Upper lobe of right lung (tissue), 1 donor: ENCODE measurements around the gene BRICD5. TPM values are rescaled to one million over a fixed set of nuclear protein-coding genes. Genes with fewer than 3 reads are reported as not detected.

Experiments used
- ATAC-seq: fragments of 200-7000 bp; cut with Tn5 transposase; one replicate; pipeline ENCODE4 v1.9.1; 2020; ENCODE audit warnings: mild to moderate bottlenecking, moderate library complexity
- DNase-seq: peaks from one replicate; pipeline ENCODE4 v3.0.0-alpha.2; 2020
- H3K27ac ChIP-seq: fragments of 200-600 bp; one replicate; pipeline ENCODE4 v1.8.0; 2022
- H3K27me3 ChIP-seq: fragments of 200-600 bp; one replicate; pipeline ENCODE4 v1.8.0; 2022; ENCODE audit warnings: mild to moderate bottlenecking
- H3K36me3 ChIP-seq: fragments of 200-600 bp; one replicate; pipeline ENCODE4 v1.8.0; 2022
- H3K4me1 ChIP-seq: fragments of 200-600 bp; one replicate; pipeline ENCODE4 v1.8.0; 2022
- H3K4me3 ChIP-seq: fragments of 200-600 bp; one replicate; pipeline ENCODE4 v1.8.0; 2022; ENCODE audit warnings: mild to moderate bottlenecking
- H3K9me3 ChIP-seq: fragments of 200-600 bp; one replicate; pipeline ENCODE4 v1.8.0; 2022
- intact Hi-C: fragments of 100-400 bp; cut with DNase I; formaldehyde crosslinking; loops from one replicate; pipeline ENCODE4 v1.11.0; 2022
- total RNA-seq: library from RNA; stranded (reverse); fragmentation: NEBNext Ultra II Directional; extraction: Animal tissue kit (Norgen Biotek cat#: 25700); gene quantifications from one replicate; pipeline ENCODE4 v1.2.1, GENCODE V29; 2021
- TF ChIP-seq, protein P1 (sequence below): fragments of 200-600 bp; IDR thresholded peaks from one replicate; pipeline ENCODE4 v1.8.0; 2022; ENCODE audit warnings: antibody characterized with exemption
- donor health status: DM: no; HTN: yes; CAD: no; lungs with severe emphysema.

Gene BRICD5
- total RNA-seq, 1 donor from 2014 or later, result 7.5 TPM

DNA sequence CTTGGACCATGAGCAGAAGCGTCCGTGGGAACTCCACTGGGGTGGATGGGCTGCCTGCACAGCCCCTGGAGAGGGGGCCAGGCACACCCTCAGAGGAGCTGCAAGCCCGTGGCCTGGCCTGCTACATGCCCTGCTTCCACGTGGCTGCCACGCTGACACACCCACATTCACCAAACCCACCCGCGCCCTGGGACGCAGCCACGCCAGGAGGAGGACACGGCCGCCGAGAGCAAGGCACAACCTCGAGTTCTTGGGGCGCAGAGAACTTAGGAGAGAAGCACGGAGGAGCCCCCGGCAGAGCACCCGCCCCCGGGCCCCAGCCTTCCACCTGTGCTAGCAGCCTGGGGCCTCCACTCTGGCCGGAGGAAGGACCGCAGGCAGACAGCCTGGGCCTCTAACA lies 33.1 kb downstream of the BRICD5 start:
- H3K4me3 ChIP-seq, result no peak overlapping the region
- TF ChIP-seq, protein P1, sequence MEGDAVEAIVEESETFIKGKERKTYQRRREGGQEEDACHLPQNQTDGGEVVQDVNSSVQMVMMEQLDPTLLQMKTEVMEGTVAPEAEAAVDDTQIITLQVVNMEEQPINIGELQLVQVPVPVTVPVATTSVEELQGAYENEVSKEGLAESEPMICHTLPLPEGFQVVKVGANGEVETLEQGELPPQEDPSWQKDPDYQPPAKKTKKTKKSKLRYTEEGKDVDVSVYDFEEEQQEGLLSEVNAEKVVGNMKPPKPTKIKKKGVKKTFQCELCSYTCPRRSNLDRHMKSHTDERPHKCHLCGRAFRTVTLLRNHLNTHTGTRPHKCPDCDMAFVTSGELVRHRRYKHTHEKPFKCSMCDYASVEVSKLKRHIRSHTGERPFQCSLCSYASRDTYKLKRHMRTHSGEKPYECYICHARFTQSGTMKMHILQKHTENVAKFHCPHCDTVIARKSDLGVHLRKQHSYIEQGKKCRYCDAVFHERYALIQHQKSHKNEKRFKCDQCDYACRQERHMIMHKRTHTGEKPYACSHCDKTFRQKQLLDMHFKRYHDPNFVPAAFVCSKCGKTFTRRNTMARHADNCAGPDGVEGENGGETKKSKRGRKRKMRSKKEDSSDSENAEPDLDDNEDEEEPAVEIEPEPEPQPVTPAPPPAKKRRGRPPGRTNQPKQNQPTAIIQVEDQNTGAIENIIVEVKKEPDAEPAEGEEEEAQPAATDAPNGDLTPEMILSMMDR, result no peak
- H3K36me3 ChIP-seq, result peaks cover 38% of the 10 kb centered on the region
- H3K27ac ChIP-seq, result no peak overlapping the region
- DNase-seq (no peak), ATAC-seq (no peak)
- H3K4me1 ChIP-seq, result no peaks in the 10 kb centered on the region
- H3K27me3 ChIP-seq, result no peaks in the 10 kb centered on the region
- H3K9me3 ChIP-seq, result no peaks in the 10 kb centered on the region
- intact Hi-C loops, result no loop called here

DNA sequence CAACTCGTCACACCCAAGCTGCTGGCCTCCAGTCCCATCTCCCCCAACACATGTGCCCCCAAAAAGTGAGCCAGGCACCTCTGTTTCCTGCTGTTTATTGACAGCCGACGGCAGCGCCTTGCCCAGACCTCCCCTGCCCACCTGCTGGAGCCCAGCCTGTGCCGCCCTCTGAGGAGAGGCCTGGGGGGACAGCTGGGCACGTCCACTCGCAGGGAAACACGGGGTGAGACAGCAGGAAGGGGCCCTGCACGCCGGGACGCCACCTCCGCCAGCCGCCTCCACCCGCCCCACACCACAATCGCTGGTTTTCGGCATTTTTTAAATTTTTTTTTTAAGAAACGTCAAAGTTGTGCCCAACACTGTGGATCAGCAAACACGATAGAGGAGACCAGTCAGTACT lies 33.6 kb downstream of the BRICD5 start:
- no peaks in the 10 kb centered on the region for H3K9me3 ChIP-seq
- no peak overlapping the region for H3K4me3 ChIP-seq
- H3K4me1 ChIP-seq, result no peaks in the 10 kb centered on the region
- H3K27me3 ChIP-seq, result no peaks in the 10 kb centered on the region
- ATAC-seq, result no peak
- no peak for DNase-seq
- no peak overlapping the region for H3K27ac ChIP-seq
- TF ChIP-seq, protein P1, result no peak
- intact Hi-C loops, result no loop called here
- peaks cover 38% of the 10 kb centered on the region for H3K36me3 ChIP-seq

DNA sequence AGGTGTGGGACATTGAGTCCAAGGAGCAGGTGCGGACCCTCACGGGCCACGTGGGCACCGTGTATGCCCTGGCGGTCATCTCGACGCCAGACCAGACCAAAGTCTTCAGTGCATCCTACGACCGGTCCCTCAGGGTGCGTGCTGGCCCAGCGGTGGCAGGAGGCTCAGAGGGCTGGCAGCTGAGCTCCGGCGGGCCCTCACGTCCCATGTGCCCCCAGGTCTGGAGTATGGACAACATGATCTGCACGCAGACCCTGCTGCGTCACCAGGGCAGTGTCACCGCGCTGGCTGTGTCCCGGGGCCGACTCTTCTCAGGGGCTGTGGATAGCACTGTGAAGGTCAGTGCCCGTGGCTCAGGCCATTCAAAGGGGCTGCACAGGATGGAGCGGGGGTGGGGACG lies 34.6 kb downstream of the BRICD5 start:
- DNase-seq (no peak), ATAC-seq (no peak)
- Histone ChIP-seq H3K36me3 (peaks cover 45% of the 10 kb centered on the region), H3K27ac (no peak overlapping the region), H3K27me3 (no peaks in the 10 kb centered on the region), H3K4me3 (no peak overlapping the region), H3K9me3 (no peaks in the 10 kb centered on the region), H3K4me1 (no peaks in the 10 kb centered on the region)
- intact Hi-C loops, result no loop called here
- TF ChIP-seq, protein P1, result no peak

DNA sequence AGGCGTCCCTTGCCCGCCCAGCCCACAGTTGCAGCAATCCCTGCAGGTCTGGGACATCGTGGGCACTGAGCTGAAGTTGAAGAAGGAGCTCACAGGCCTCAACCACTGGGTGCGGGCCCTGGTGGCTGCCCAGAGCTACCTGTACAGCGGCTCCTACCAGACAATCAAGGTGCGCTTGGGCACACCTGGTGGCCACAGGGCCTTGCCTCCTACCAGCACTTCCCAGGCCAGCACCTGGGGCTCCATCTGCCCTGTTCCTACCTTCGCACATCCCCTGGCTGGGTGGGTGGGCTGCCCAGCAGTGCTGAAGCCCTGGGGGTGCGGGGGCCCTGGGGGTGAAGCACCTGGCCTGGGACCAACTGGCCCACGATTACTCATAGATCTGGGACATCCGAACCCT lies 35.2 kb downstream of the BRICD5 start:
- Histone ChIP-seq H3K36me3 (peaks cover 45% of the 10 kb centered on the region), H3K9me3 (no peaks in the 10 kb centered on the region), H3K4me3 (no peak overlapping the region), H3K27ac (no peak overlapping the region), H3K27me3 (no peaks in the 10 kb centered on the region), H3K4me1 (no peaks in the 10 kb centered on the region)
- DNase-seq (no peak), ATAC-seq (no peak)
- TF ChIP-seq, protein P1, result no peak
- intact Hi-C loops, result no loop called here

DNA sequence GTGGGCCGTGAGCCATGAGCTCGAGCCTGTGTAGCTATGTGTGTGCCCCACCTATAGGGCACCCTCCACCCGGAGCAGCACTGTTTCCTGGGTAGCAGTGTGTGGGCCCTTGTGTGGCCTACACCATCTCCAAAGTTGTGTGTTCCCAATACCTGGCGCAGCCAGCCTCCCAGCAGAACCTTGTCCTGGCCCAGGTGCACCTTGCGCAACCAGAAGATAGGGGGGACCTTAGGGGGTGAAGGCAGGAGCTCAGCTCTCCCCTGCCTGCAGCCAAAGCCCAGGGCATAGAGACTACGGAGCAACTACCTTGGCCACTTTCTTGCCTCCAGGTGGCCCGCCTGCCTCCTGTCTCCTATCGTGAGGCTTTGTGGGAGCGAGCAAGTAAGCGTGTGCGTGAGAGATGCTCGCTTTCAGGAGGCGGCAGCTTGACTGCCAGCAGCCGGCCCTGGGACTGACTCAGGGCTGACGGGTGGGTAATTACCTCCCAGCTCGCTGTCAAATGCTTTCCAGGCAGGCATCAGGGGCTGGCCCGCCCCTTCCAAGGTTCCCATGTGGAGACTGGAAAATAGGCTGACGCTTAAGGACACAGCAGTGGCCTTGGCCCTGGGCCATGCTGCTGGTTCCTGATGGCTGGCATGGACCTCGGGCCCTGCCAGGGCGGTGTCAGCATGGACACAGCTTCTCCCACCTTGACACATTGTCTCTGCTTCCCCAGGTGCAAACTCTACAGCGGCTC lies 36.1 kb downstream of the BRICD5 start:
- TF ChIP-seq, protein P1, result no peak
- no peak overlapping the region for H3K4me3 ChIP-seq
- H3K27ac ChIP-seq, result no peak overlapping the region
- H3K4me1 ChIP-seq, result no peaks in the 10 kb centered on the region
- H3K27me3 ChIP-seq, result no peaks in the 10 kb centered on the region
- intact Hi-C loops, result no loop called here
- no peak for DNase-seq
- ATAC-seq, result no peak
- peaks cover 47% of the 10 kb centered on the region for H3K36me3 ChIP-seq
- H3K9me3 ChIP-seq, result no peaks in the 10 kb centered on the region

DNA sequence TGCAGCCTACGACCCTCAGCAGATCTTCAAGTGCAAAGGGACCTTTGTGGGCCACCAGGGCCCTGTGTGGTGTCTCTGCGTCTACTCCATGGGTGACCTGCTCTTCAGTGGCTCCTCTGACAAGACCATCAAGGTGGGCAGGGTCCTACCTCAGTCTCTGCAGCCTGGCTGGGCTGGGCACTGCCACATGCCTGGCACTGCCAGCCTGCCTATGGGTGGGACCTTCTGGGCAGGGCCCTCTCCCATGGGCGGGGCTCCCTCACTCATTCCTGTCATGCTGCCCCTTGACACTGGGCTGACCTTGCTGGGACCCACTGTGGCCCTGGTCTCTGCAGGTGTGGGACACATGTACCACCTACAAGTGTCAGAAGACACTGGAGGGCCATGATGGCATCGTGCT lies 36.7 kb downstream of the BRICD5 start:
- Histone ChIP-seq H3K9me3 (no peaks in the 10 kb centered on the region), H3K27ac (no peak overlapping the region), H3K27me3 (no peaks in the 10 kb centered on the region), H3K4me3 (no peak overlapping the region), H3K36me3 (peaks cover 50% of the 10 kb centered on the region), H3K4me1 (no peaks in the 10 kb centered on the region)
- DNase-seq (no peak), ATAC-seq (no peak)
- TF ChIP-seq, protein P1, result no peak
- intact Hi-C loops, result no loop called here
